HepG2 (cell line): ENCODE results near the gene PRSS23.
"Not testable (repeated sequence)": the region's sequence is repeated elsewhere in the genome, so short reads cannot be mapped to it uniquely, and the experiment has no call there.

Source experiments
- MYC ChIP-seq: sonication (generic); formaldehyde crosslinking; IDR thresholded peaks from 2 replicates; pipeline ENCODE4 v1.9.0; 2021; ENCODE audit warnings: missing genetic modification reagents, borderline replicate concordance
- USF2 ChIP-seq, 2 experiments: sonication (generic) in 1 of 2; formaldehyde crosslinking in 1 of 2; IDR thresholded peaks; 2 replicates each; pipeline versions ENCODE4 v1.5.1 to v1.6.1; 2011 to 2020; ENCODE audit warnings: borderline replicate concordance in 1 of 2, low read depth in 1 of 2, low read length in 1 of 2, mild to moderate bottlenecking in 1 of 2, missing genetic modification reagents in 1 of 2, moderate library complexity in 1 of 2
- ZNF780A ChIP-seq: sonication (generic); formaldehyde crosslinking; IDR thresholded peaks from 2 replicates; pipeline ENCODE4 v1.8.0; 2022; ENCODE audit warnings: mild to moderate bottlenecking, missing genetic modification reagents, moderate library complexity

GRCh38 chr11:86834376-86834775 lies 34.0 kb downstream of the PRSS23 start:
- not testable (repeated sequence) for TF ChIP-seq MYC (CRISPR knock-in tag); ZNF780A (CRISPR knock-in tag); USF2 (IDR thresholded peaks at IDR 0.05; ENCODE audit: low read depth, low read length); USF2 (CRISPR knock-in tag; IDR thresholded peaks at IDR 0.05; ENCODE audit: borderline replicate concordance)
